ENCODE results near the gene SUPT6H. TPM values are rescaled to one million over a fixed set of nuclear protein-coding genes. Genes with fewer than 3 reads are reported as not detected.

The SUPT6H gene
- 46.7 and 63.3 TPM in 2 replicates for total RNA-seq (2021)
- Bru-seq, nascent RNA, result percentile 83 among the genes with signal in this experiment
- percentile 89 among the genes with signal in this experiment for BruChase-seq, experiment 1, labeled RNA remaining after a 2-hour chase
- BruChase-seq, experiment 2, labeled RNA remaining after a 6-hour chase, result percentile 94 among the genes with signal in this experiment
- long read RNA-seq, full-length matches to known transcripts, result 19 of 45 reads
- long read RNA-seq, partial matches to known transcripts, result 24 of 45 reads
- long read RNA-seq, other reads (novel, unspliced or antisense), result 2 of 45 reads

DNA sequence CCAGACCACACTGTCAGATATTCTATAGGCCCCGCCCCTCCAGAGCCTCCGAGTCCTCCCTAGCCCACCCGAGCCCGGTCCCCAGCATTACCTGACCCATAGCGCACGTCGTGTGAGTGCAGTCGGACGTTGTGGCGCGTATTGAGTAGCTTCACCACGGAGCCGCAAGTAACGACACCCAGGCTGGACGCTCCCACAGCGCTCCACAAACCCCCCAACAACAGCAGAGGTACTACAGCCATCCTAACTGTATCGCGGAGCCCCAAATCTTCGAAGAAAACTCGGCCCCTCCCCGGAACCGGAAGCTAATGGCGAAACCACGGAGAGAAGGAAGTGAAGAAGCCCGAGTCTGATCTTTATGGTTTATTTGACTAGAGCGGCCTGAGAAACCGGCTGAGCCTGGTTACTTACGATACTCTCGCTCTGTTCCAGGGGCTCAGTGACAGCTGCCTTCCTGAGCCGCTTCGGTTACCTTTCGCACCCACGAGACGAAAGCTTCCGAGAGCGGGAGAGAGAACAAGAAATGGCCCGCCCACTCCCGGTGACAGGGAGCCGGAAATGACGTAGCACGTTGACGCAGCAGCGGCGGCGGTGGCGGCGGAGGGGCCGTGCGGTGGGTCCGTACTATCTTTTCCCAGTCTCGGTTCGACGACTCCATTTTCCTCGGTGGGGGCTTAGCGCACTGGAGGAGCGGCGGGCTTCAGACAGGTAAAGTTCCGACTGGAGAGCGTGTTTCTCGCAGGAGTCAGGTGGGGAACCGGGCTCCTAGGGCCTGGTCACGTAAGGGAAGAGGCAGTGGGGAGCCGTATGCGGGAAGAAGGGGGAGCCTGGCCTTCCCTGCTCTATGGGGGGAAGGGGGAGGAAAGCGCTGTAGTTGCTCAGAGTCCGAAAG is at the start of gene SUPT6H, which contains the start of gene SDF2:
Gene SUPT6H, plus strand, starts transcription at position 571 of the 892 bp plus-strand sequence. CDS start 11,197 bp downstream, outside the sequence.
Gene SDF2, minus strand, starts transcription at position 272 of the 892 bp plus-strand sequence. Its CDS starts 30 bp downstream, at position 242.
- Histone ChIP-seq H3F3A (ENCODE audit: insufficient read depth, low read depth) (peaks cover 6% of the 10 kb centered on the region; the same call in 1 of the 2 replicates), H3K4me3 (peak within 1 kb of the TSS; percentile 80), H3K4me2 (peak within 1 kb of the TSS; percentile 99), H4K20me1 (ENCODE audit: insufficient read depth) (peaks cover 27% of the 10 kb centered on the region), H3K27me3 (ENCODE audit: insufficient read depth, low read depth) (no peaks in the 10 kb centered on the region), H3K36me3 (ENCODE audit: low read depth) (peaks cover 4% of the 10 kb centered on the region; the same call in 1 of the 2 replicates), H3K27ac (peak within 1 kb of the TSS; percentile 78), H3K9me2 (ENCODE audit: insufficient read depth) (no peaks in the 10 kb centered on the region), H3K4me1 (replicated peaks; ENCODE audit: insufficient read depth) (peaks cover 17% of the 10 kb centered on the region), H3K79me2 (ENCODE audit: low read depth) (peaks cover 76% of the 10 kb centered on the region), H2AFZ (peak within 1 kb of the TSS; percentile 92), H3K9me3 (ENCODE audit: insufficient read depth, low read depth) (no peaks in the 10 kb centered on the region)
- TF ChIP-seq, protein P1, sequence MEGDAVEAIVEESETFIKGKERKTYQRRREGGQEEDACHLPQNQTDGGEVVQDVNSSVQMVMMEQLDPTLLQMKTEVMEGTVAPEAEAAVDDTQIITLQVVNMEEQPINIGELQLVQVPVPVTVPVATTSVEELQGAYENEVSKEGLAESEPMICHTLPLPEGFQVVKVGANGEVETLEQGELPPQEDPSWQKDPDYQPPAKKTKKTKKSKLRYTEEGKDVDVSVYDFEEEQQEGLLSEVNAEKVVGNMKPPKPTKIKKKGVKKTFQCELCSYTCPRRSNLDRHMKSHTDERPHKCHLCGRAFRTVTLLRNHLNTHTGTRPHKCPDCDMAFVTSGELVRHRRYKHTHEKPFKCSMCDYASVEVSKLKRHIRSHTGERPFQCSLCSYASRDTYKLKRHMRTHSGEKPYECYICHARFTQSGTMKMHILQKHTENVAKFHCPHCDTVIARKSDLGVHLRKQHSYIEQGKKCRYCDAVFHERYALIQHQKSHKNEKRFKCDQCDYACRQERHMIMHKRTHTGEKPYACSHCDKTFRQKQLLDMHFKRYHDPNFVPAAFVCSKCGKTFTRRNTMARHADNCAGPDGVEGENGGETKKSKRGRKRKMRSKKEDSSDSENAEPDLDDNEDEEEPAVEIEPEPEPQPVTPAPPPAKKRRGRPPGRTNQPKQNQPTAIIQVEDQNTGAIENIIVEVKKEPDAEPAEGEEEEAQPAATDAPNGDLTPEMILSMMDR (conservative IDR thresholded peaks at IDR 0.05), result no peak
- no peak for TF ChIP-seq EZH2 (IDR thresholded peaks at IDR 0.05; ENCODE audit: low read depth)
- intact Hi-C loops (cut with micrococcal nuclease; ENCODE audit: unreplicated experiment), result loop anchor here (2.0 kb wide), 1 partner anchor 15 kb away; no protein-coding TSS in a partner anchor
- CTCF ChIA-PET, result interaction anchor here (0.5 to 1.0 kb wide), 3 partner anchors 12 to 135 kb away, joined by 3 to 7 read pairs (median 3); no protein-coding TSS in a partner anchor
- POLR2A ChIA-PET (ENCODE audit: unreplicated experiment), result interaction anchor here (0.7 kb wide), 3 partner anchors 81 to 290 kb away, joined by 3 to 5 read pairs (median 4); no protein-coding TSS in a partner anchor
- peak; percentile 79 to 84 for DNase-seq
- no TSS peak for BruUV-seq (replicated peaks)

DNA sequence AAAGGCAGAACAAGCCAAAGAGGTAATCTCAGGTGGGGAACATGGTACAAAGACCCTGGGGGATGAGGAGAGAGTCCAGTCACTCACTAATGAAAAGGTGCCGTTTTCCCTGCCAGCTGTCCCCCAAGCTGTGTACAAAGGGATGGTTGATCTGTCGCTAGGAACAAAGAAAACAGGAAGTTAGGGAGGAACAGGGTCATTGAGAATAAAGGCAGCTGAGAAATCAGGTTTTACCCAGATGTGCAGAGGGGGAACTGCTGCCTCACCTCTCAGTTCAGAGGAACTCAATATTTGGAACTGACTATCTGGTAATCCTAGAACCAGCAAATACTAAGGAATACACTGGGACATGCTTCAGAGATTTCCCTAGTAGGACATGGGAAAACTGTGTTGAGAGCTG is 49.5 kb upstream of the SUPT6H start:
- DNase-seq, result no peak
- POLR2A ChIA-PET (ENCODE audit: unreplicated experiment), result no interaction called here
- Histone ChIP-seq H4K20me1 (ENCODE audit: insufficient read depth) (no peaks in the 10 kb centered on the region), H3K4me1 (replicated peaks; ENCODE audit: insufficient read depth) (no peaks in the 10 kb centered on the region), H3K9me2 (ENCODE audit: insufficient read depth) (no peaks in the 10 kb centered on the region), H3K27ac (no peak overlapping the region), H3K27me3 (ENCODE audit: insufficient read depth, low read depth) (no peaks in the 10 kb centered on the region), H3K79me2 (ENCODE audit: low read depth) (no peaks in the 10 kb centered on the region), H3K36me3 (ENCODE audit: low read depth) (peaks cover 15% of the 10 kb centered on the region), H3K9me3 (ENCODE audit: insufficient read depth, low read depth) (no peaks in the 10 kb centered on the region; the same call in 1 of the 2 replicates), H3F3A (ENCODE audit: insufficient read depth, low read depth) (peaks cover 9% of the 10 kb centered on the region), H3K4me2 (no peak overlapping the region), H3K4me3 (no peak overlapping the region), H2AFZ (no peak overlapping the region)
- intact Hi-C loops (cut with micrococcal nuclease; ENCODE audit: unreplicated experiment), result loop anchor here (2.0 kb wide), 1 partner anchor 64 kb away; no protein-coding TSS in a partner anchor
- BruUV-seq (replicated peaks), result no TSS peak
- no peak for TF ChIP-seq EZH2 (IDR thresholded peaks at IDR 0.05; ENCODE audit: low read depth)
- TF ChIP-seq, protein P1 (conservative IDR thresholded peaks at IDR 0.05), result no peak
- CTCF ChIA-PET, result no interaction called here
